Prostate gland (tissue), 2 donors: ENCODE measurements around the gene EAPP. TPM values are rescaled to one million over a fixed set of nuclear protein-coding genes. Genes with fewer than 3 reads are reported as not detected.
A peak's percentile ranks its signal among the peaks of the same experiment; 100 is the strongest.
"Not testable (repeated sequence)": the region's sequence is repeated elsewhere in the genome, so short reads cannot be mapped to it uniquely, and the experiment has no call there.

Experiments used
- DNase-seq: peaks from one replicate; pipeline ENCODE4 v3.0.0-alpha.2; 2019; ENCODE audit warnings: low spot score
- H3K27ac ChIP-seq, 2 donors: fragments of 200-600 bp; sonication (generic); 2 replicates each; pipeline ENCODE4 v1.5.1; 2017 to 2019
- H3K27me3 ChIP-seq: fragments of 200-600 bp; sonication (generic); replicated peaks from 2 replicates; pipeline ENCODE4 v1.5.1; 2019; ENCODE audit not compliant: insufficient read depth
- H3K36me3 ChIP-seq, 2 donors: fragments of 200-600 bp; sonication (generic); 1 replicate in 1 of 2; 2 replicates in 1 of 2; pipeline versions ENCODE4 v1.5.1 to v1.8.1; 2017 to 2019
- H3K4me1 ChIP-seq: fragments of 200-600 bp; sonication (generic); replicated peaks from 2 replicates; pipeline ENCODE4 v1.5.1; 2019
- H3K4me3 ChIP-seq, 2 donors: fragments of 200-600 bp; sonication (generic); 2 replicates each; pipeline ENCODE4 v1.5.1; 2017 to 2019
- H3K9me3 ChIP-seq: fragments of 200-600 bp; sonication (generic); 2 replicates; pipeline ENCODE4 v1.5.1; 2017
- POLR2A ChIP-seq: fragments of 450-650 bp; IDR thresholded peaks from one replicate; pipeline ENCODE4 v1.6.1; 2016; ENCODE audit warnings: antibody characterized with exemption, mild to moderate bottlenecking
- POLR2AphosphoS5 ChIP-seq: sonication (generic); formaldehyde crosslinking; IDR thresholded peaks from one replicate; pipeline ENCODE4 v1.6.1; 2017; ENCODE audit warnings: antibody characterized with exemption
- WGBS: methylation state at CpG from one replicate; pipeline ENCODE4 v1.1.5; 2018; 5-methylcytosine and 5-hydroxymethylcytosine counted together
- intact Hi-C: fragments of 100-400 bp; cut with DNase I; formaldehyde crosslinking; loops from one replicate; pipeline ENCODE4 v1.14.2; 2022
- total RNA-seq, 2 donors: library from RNA; depleted of rRNA; stranded (reverse); fragments of >200 nt; gene quantifications; one replicate each; pipeline ENCODE4 v1.1.0, GENCODE V29; 2016
- TF ChIP-seq, protein P1 (sequence below), 4 experiments: fragments of 200-600 bp in 2 of 4; fragments of 450-650 bp in 2 of 4; sonication (generic) in 2 of 4; IDR thresholded peaks; 1 replicate in 3 of 4; 2 replicates in 1 of 4; pipeline ENCODE4 v1.5.1; 2016 to 2019; ENCODE audit warnings: antibody characterized with exemption in 4 of 4, mild to moderate bottlenecking in 2 of 4, moderate library complexity in 2 of 4

Gene EAPP
- total RNA-seq, 2 donors from 2014 or later = 41.6 to 52.6 TPM

DNA sequence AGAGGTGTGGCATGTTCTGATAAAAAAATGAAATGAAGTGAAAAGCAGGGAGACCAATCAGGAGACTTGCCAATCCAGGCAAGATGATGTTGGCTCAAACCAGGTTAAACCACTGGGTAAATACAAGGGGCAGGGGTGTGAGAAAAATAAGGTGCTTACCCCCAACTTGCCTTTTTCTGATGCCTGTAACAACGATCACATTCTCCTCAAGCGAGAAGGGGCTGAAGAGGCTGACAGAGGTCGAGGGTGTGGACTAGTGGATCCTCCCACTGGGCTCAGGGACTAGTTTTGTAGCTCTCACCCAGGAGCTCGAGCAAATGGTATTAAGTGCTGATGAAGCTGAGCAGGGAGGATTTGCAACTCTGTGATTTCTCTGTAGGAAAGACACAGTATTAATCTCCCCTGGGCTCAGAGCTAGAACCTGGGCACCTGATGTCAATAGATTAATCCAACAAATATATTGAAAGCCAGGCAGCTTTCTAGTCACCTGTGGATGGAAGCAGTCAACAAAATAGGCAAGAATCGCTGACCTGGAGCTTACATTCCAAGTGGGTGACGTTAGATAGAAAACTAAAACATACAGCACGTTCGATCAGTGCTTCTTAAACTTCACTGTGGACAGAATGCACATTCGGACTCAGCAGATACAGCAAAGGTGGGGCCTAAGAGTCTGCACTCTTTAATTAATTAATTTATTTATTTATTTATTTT, 15.2 kb upstream of the EAPP start:
- DNase-seq = no peak
- no peaks in the 10 kb centered on the region for H3K36me3 ChIP-seq

DNA sequence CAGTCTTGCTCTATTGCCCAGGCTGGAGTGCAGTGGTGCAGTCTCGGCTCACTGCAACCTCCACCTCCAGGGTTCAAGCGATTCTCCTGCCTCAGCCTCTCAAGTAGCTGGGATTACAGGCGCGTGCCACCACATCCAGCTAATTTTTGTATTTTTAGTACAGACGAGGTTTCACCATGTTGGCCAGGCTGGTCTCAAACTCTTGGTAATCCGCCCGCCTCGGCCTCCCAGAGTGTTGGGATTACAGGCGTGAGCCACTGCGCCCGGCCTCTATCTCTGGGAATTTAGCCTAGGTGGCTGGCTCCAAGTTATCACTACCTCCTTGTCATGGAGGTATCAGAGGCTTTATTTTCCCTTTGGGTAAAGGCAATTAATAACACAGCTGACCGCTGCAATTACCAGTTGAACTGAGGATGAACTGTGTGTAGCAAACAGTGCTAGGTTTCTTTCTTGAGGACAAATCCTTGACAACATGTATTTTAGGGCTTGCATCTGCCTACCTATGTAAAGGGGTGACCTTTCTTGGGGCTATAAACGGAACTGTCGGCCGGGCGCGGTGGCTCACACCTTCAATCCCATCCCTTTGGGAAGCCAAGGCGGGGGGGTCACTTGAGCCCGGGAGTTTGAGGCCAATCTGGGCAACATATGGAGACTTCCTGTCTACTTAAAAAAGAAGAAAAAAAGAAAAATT, 9.9 kb upstream of the EAPP start:
- H3K36me3 ChIP-seq, DNase-seq, intact Hi-C loops, H3K27ac ChIP-seq, H3K4me1 ChIP-seq, H3K27me3 ChIP-seq, H3K9me3 ChIP-seq, H3K4me3 ChIP-seq: not testable (repeated sequence)
- WGBS = 90% methylated on average over 19 of the region's 19 CpGs

More for the DNA sequence above, 15.2 kb upstream of the EAPP start:
- WGBS = 70% methylated on average over 9 of the region's 9 CpGs
- TF ChIP-seq, protein P1, sequence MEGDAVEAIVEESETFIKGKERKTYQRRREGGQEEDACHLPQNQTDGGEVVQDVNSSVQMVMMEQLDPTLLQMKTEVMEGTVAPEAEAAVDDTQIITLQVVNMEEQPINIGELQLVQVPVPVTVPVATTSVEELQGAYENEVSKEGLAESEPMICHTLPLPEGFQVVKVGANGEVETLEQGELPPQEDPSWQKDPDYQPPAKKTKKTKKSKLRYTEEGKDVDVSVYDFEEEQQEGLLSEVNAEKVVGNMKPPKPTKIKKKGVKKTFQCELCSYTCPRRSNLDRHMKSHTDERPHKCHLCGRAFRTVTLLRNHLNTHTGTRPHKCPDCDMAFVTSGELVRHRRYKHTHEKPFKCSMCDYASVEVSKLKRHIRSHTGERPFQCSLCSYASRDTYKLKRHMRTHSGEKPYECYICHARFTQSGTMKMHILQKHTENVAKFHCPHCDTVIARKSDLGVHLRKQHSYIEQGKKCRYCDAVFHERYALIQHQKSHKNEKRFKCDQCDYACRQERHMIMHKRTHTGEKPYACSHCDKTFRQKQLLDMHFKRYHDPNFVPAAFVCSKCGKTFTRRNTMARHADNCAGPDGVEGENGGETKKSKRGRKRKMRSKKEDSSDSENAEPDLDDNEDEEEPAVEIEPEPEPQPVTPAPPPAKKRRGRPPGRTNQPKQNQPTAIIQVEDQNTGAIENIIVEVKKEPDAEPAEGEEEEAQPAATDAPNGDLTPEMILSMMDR (IDR thresholded peaks at IDR 0.05) = no peak
- TF ChIP-seq POLR2A (no peak), POLR2AphosphoS5 (no peak)
- Histone ChIP-seq H3K4me1 (no peaks in the 10 kb centered on the region), H3K27me3 (no peaks in the 10 kb centered on the region), H3K9me3 (no peaks in the 10 kb centered on the region), H3K4me3 (no peak overlapping the region), H3K27ac (peak overlapping the region; percentile 50 to 58)
- intact Hi-C loops = no loop called here

DNA sequence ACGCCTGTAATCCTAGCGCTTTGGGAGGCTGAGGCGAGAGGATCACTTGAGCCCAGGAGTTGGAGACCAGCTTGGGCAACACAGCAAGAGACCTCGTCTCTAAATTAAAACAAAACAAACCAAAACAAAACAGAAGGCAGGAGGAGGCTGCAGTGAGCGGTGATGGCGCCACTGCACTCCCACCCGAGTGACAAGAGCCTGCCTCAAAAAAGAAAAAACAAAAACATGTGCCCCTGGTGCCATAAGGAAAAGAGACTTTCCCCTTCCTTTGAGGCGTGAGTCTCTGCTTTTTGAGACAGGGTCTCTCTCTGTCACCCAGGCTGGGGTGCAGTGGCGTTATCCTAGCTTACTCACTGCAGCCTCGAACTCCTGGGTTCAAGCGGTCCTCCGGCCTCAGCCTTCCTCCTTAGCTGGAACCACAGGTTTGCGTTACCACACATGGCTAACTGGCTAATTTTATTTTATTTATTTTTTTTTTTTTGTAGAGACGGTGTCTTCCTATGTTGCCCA, 9.0 kb upstream of the EAPP start:
- WGBS = 88% methylated on average over 14 of the region's 14 CpGs
- Histone ChIP-seq H3K27me3 (no peaks in the 10 kb centered on the region), H3K27ac (peak overlapping the region in 1 of 2 donors; percentile 56), H3K9me3 (no peaks in the 10 kb centered on the region), H3K36me3 (no peaks in the 10 kb centered on the region), H3K4me1 (no peaks in the 10 kb centered on the region), H3K4me3 (no peak overlapping the region)
- DNase-seq = no peak
- intact Hi-C loops = no loop called here
- TF ChIP-seq, protein P1 (IDR thresholded peaks at IDR 0.05) = no peak
- TF ChIP-seq POLR2A = no peak
- TF ChIP-seq POLR2AphosphoS5 = no peak

DNA sequence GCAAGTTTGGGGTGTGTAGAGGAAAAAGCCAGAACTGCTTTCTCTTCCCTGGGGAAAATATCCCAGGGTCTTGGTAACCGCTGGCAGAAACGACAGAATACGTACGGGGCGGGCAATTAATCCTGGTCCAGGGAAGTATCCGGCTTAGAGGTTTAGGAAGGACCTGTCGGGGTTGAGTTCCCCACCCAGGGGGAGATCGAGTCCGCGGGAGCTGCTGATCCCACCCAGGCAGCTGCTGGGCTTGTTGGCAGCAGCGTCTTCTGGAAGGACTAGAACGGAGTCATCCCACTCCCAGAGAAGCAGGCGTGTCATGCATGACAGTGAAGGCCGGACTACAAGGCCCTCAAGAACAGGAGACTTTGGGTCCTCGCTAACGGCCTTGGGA, 7.6 kb upstream of the EAPP start:
- DNase-seq, H3K36me3 ChIP-seq, H3K9me3 ChIP-seq, H3K27ac ChIP-seq, H3K4me3 ChIP-seq, H3K27me3 ChIP-seq, intact Hi-C loops, H3K4me1 ChIP-seq: not testable (repeated sequence)
- WGBS = no CpG with 5 or more reads among the region's 16 CpGs

DNA sequence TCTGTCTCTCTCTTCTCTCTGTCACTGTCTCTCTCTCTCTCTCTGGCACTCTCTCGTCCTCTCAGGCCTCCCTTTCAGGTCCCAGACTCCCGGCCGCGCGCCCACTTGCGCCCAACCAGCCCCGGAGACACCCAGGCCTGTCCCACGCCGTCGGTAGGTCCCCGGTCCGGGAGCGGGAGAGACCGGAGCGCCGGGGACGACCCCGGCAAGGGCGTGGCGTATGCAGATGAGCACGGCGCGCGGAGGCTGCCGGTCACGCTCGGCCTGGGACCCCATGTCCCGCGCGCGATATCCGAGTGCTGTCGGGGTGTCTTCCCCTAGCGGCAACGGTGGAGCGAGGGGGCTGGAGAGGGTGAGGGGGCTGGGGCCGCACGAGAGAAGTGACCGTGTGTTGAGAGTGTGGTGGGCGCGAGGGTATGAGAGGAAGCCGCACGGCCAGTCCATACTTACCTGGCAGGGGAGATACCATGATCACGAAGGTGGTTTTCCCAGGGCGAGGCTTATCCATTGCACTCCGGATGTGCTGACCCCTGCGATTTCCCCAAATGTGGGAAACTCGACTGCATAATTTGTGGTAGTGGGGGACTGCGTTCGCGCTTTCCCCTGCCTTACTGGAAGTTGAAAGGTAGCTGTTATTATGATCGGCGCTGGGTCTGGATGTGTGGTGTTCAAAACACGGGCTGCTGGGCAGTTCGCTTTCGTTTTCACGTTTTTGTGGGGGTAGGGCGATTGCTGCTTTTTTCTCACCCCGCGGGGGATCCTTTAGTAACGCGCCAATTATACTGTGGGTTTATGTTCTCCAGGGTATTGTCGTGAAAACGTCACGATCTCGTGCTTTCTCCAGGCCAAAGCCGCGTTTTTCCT, 7.0 kb upstream of the EAPP start:
- DNase-seq, H3K4me1 ChIP-seq, H3K27ac ChIP-seq, H3K9me3 ChIP-seq, intact Hi-C loops, H3K4me3 ChIP-seq, H3K27me3 ChIP-seq, H3K36me3 ChIP-seq: not testable (repeated sequence)
- WGBS = no CpG with 5 or more reads among the region's 68 CpGs

DNA sequence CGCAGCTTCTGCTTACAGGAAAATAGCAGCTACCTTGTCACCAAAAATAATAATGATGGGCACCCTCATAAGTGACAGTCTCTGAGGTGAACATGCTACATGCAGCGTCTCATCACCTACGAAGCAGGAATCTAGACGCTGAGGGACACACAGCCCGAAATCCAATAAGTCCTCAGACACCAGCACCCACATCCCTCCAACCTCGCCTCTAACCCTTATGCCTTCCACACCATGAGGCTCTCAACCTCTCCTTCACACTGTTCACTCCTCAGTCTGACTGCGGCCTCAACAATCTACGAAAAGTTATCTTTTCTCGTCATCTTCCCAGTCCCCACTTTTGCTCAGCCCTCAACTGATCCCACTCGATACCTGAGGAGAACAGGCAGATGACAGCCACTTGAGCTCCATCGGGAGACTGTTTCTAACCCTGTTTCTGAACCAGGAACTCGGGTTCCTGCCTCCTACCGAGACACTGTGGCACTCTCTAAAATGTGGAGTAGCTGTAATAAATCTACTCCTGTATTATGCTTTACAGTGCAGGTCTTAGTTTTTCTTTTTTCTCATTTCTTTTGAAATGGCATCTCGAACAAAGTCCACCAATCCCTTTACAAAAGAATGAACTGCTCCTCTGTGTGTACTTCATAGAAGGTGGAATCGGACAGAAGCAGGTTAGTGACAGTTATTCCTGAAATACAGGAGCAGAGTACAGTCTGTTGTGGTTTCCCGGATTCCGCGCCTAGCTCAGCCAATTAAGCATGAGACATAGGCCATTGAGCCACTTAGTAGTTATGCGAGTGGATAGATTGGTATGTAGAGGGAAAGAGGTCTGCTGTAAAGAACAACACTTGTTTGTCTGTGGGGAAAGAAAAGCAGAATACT, 919 bp upstream of the EAPP start:
- intact Hi-C loops = not testable (repeated sequence)
- peak overlapping the region; percentile 96 to 97 for H3K27ac ChIP-seq

More for the DNA sequence above, 919 bp upstream of the EAPP start:
- not testable (repeated sequence) for H3K9me3 ChIP-seq, H3K27me3 ChIP-seq, H3K4me1 ChIP-seq, H3K36me3 ChIP-seq, DNase-seq
- 87% methylated on average over 14 of the region's 19 CpGs for WGBS
- peak overlapping the region; percentile 89 to 97 for H3K4me3 ChIP-seq
